HL-60 (cell line): ENCODE results near the gene WDR64.

Experiments
- DNase-seq, 2 experiments: peaks; one replicate each; pipeline ENCODE4 v3.0.0-alpha.2; 2010 to 2020; ENCODE audit warnings: low read depth in 1 of 2, low spot score in 1 of 2
- H3K27ac ChIP-seq: fragments of 250-450 bp; sonication (Bioruptor Pico); replicated peaks from 2 replicates; pipeline ENCODE4 v1.5.1; 2020; ENCODE audit warnings: mild to moderate bottlenecking, moderate library complexity
- H3K27me3 ChIP-seq: fragments of 250-450 bp; sonication (Bioruptor Pico); 2 replicates; pipeline ENCODE4 v1.5.1; 2021; ENCODE audit warnings: mild to moderate bottlenecking, moderate library complexity; ENCODE audit not compliant: insufficient read depth, poor library complexity, severe bottlenecking
- H3K4me3 ChIP-seq: replicated peaks from 2 replicates; pipeline ENCODE4 v1.5.1; 2011; ENCODE audit warnings: mild to moderate bottlenecking, control low read depth, low read length; ENCODE audit not compliant: insufficient read depth
- CTCF ChIP-seq: IDR thresholded peaks from one replicate; pipeline ENCODE4 v1.5.1; 2011; ENCODE audit warnings: low read length, control low read depth, inconsistent platforms; ENCODE audit not compliant: insufficient read depth
- GABPA ChIP-seq: IDR thresholded peaks from 2 replicates; pipeline ENCODE4 v1.6.1; 2012; ENCODE audit warnings: low read depth
- POLR2AphosphoS5 ChIP-seq: IDR thresholded peaks from 2 replicates; pipeline ENCODE4 v1.6.1; 2012; ENCODE audit warnings: low read depth
- REST ChIP-seq: IDR thresholded peaks from 2 replicates; pipeline ENCODE4 v1.6.1; 2012; ENCODE audit warnings: low read depth; ENCODE audit not compliant: insufficient replicate concordance
- SPI1 ChIP-seq: IDR thresholded peaks from 2 replicates; pipeline ENCODE4 v1.6.1; 2012; ENCODE audit warnings: low read depth, mild to moderate bottlenecking, borderline replicate concordance

Gene WDR64

GRCh38 chr1:241775021-241775420 is 122.9 kb downstream of the WDR64 start:
- DNase-seq, result no peak
- TF ChIP-seq CTCF (no peak), POLR2AphosphoS5 (no peak), SPI1 (no peak), GABPA (no peak), REST (no peak)
- Histone ChIP-seq H3K4me3 (no peak overlapping the region), H3K27me3 (no peaks in the 10 kb centered on the region), H3K27ac (no peak overlapping the region)

- H3K27ac ChIP-seq, result no peak overlapping the region
- H3K4me3 ChIP-seq, result no peak overlapping the region
- no peak for DNase-seq
- no peaks in the 10 kb centered on the region for H3K27me3 ChIP-seq
- TF ChIP-seq CTCF, result no peak
Observed at GRCh38 chr1:241776911-241777310, 124.8 kb downstream of the WDR64 start.

DNA sequence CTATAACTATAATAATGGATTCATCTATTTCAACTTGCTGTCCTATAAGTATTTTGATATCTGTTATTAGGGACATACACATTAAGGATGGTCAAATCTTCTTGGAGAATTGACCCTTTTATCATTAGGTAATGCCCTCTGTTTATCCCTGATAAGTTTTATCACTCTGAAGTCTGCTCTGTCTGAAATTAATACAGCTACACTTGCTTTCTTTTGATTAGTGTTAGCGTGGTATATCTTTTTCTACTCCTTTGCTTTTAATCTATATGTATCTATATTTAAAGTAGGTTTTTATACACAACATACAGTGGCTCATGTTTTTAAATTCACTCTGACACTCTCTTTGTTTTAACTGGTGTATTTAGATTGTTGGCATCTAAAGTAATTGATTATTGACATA is 126.0 kb downstream of the WDR64 start:
- H3K4me3 ChIP-seq, result no peak overlapping the region
- no peak for DNase-seq
- no peak overlapping the region for H3K27ac ChIP-seq
- no peak for TF ChIP-seq REST
- TF ChIP-seq POLR2AphosphoS5, result no peak
- TF ChIP-seq GABPA, result no peak
- no peak for TF ChIP-seq SPI1
- no peak for TF ChIP-seq CTCF
- no peaks in the 10 kb centered on the region for H3K27me3 ChIP-seq

GRCh38 chr1:241779897-241780296 is 127.8 kb downstream of the WDR64 start:
- H3K4me3 ChIP-seq, result no peak overlapping the region
- H3K27me3 ChIP-seq, result no peaks in the 10 kb centered on the region
- TF ChIP-seq CTCF, result no peak
- TF ChIP-seq GABPA, result no peak
- TF ChIP-seq SPI1, result no peak
- TF ChIP-seq POLR2AphosphoS5, result no peak
- no peak for TF ChIP-seq REST
- DNase-seq, result no peak
- no peak overlapping the region for H3K27ac ChIP-seq
